Measurements from ENCODE around the gene RNLS. TPM values are rescaled to one million over a fixed set of nuclear protein-coding genes. Genes with fewer than 3 reads are reported as not detected.

RNLS gene
- total and polyA plus RNA-seq, 2 of the 4 experiments (the other 2 are of a cell fraction): 4.5 to 7.0 TPM

DNA sequence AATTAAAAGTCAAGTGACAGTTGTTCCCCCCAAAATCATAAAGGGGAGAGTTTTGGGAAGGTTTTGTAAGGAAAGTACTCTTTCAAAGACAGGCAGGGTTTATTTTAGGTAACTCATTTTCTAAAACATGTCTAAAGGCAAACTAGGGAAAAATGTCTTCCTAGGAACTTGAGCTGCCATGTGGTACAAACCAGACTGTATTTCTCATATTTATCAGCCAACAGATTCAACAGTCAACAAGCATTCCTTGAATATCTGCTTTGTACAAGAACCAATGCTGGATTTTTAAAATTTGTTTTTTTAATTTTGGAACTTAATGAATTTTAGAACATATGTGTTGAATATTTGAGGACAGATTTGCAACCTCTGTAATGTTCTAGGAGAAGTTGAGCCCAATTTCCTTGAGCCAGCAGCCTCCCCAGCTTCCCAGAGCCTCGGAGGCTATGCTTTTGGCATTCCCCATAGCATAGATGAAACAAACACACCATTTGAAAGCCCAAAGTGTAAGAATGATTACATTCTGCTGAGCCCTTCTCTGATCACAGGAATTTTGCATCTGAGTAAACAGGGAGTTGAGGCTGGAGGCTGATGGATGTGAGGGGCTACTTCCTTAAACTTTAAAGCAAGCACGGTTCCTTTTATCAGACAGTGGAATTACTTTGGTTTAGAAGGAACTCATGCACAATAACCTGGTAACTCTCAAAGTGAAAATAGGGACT is 345.1 kb downstream of the RNLS start:
- H3K4ac ChIP-seq (ENCODE audit: low read depth, low read length): no peak overlapping the region
- no peak overlapping the region for H3K14ac ChIP-seq (replicated peaks; ENCODE audit: low read depth, low read length)
- ChIA-PET POLR2A (ENCODE audit: unreplicated experiment) (no interaction called here), CTCF (no interaction called here)
- no peak overlapping the region for H2BK5ac ChIP-seq (ENCODE audit: low read depth, low read length, poor library complexity, severe bottlenecking)
- no peak overlapping the region; the same call in 1 of the 2 replicates for H3K4me2 ChIP-seq (ENCODE audit: low read depth, low read length)
- no peak overlapping the region for H3K4me3 ChIP-seq (ENCODE audit: insufficient read depth, low read depth, low read length)
- H3K36me3 ChIP-seq (ENCODE audit: control insufficient read depth, insufficient read depth, low read length): no peaks in the 10 kb centered on the region
- peak overlapping the region; percentile 33 for H2AFZ ChIP-seq (replicated peaks; ENCODE audit: low read length, poor library complexity)
- H3K9ac ChIP-seq (ENCODE audit: low read depth, low read length): no peak overlapping the region
- BruUV-seq (replicated peaks): no TSS peak
- no peaks in the 10 kb centered on the region for H3K79me1 ChIP-seq (ENCODE audit: low read depth in 1 of 2, low read length in 2 of 2)
- in situ Hi-C loops (cut with MboI; ENCODE audit: low sequenced_read_pairs): no loop called here
- no peak overlapping the region for H2BK20ac ChIP-seq (ENCODE audit: low read depth, low read length)
- H2AK9ac ChIP-seq (replicated peaks; ENCODE audit: low read depth, low read length, poor library complexity): no peak overlapping the region
- H3K27ac ChIP-seq (ENCODE audit: insufficient read depth, low read length): no peak overlapping the region
- H3K4me1 ChIP-seq (ENCODE audit: control insufficient read depth, insufficient read depth, low read length): no peaks in the 10 kb centered on the region
- DNase-seq (no peak), ATAC-seq (ENCODE audit: low read depth) (peak; percentile 54)
- H2BK15ac ChIP-seq (ENCODE audit: low read depth, low read length): no peak overlapping the region
- H3K56ac ChIP-seq (ENCODE audit: extremely low read depth, insufficient read depth, low read length): no peak overlapping the region
- H4K20me1 ChIP-seq (ENCODE audit: insufficient read depth, low read length): no peaks in the 10 kb centered on the region
- no CpG with 5 or more reads among the region's 2 CpGs for WGBS, 2 experiments (ENCODE audit: extremely low coverage in 2 of 2, insufficient read length in 1 of 2)
- no peak overlapping the region for H3K23ac ChIP-seq (ENCODE audit: low read depth, low read length)
- H3K9me3 ChIP-seq (ENCODE audit: control insufficient read depth, insufficient read depth, low read length): no peaks in the 10 kb centered on the region
- no peaks in the 10 kb centered on the region for H3K27me3 ChIP-seq (ENCODE audit: control insufficient read depth, insufficient read depth, low read length)
- no peak overlapping the region for H4K8ac ChIP-seq (ENCODE audit: low read depth in 2 of 2, low read length in 2 of 2)
- H2BK120ac ChIP-seq (ENCODE audit: low read depth, low read length): no peak overlapping the region
- no peak overlapping the region for H4K91ac ChIP-seq (ENCODE audit: insufficient read depth, low read depth, low read length)
- H2AK5ac ChIP-seq (ENCODE audit: low read depth, low read length): no peak overlapping the region
- intact Hi-C loops (cut with micrococcal nuclease): no loop called here
- TF ChIP-seq CHD1 (IDR thresholded peaks at IDR 0.05; ENCODE audit: low read depth, low read length) (no peak), NFE2L2 (IDR thresholded peaks at IDR 0.05; ENCODE audit: low read depth, low read length) (no peak), RAD21 (IDR thresholded peaks at IDR 0.05; ENCODE audit: low read length) (no peak), USF2 (IDR thresholded peaks at IDR 0.05; ENCODE audit: low read depth, low read length) (no peak), MAFK (IDR thresholded peaks at IDR 0.05; ENCODE audit: low read depth, low read length) (no peak), MXI1 (IDR thresholded peaks at IDR 0.05; ENCODE audit: borderline replicate concordance, low read depth, low read length) (no peak), FOS (IDR thresholded peaks at IDR 0.05; ENCODE audit: low read depth, low read length) (no peak), POLR2A (IDR thresholded peaks at IDR 0.05; ENCODE audit: low read depth, low read length) (no peak)
- no peaks in the 10 kb centered on the region for H3K9me1 ChIP-seq (ENCODE audit: insufficient read depth, low read length)
- H3K18ac ChIP-seq (ENCODE audit: low read depth, low read length): no peak overlapping the region
- dilution Hi-C loops (cut with HindIII; ENCODE audit: low sequenced_read_pairs, unreplicated experiment): no loop called here
- no peak overlapping the region for H4K5ac ChIP-seq (ENCODE audit: low read depth, low read length)

Data from IMR-90 (cell line).